ENCODE results near the gene ABCA3. TPM values are rescaled to one million over a fixed set of nuclear protein-coding genes. Genes with fewer than 3 reads are reported as not detected.
"Not testable (repeated sequence)": the region's sequence is repeated elsewhere in the genome, so short reads cannot be mapped to it uniquely, and the experiment has no call there.

The ABCA3 gene
- total RNA-seq, 1 experiment from 2014 or later = not detected

DNA sequence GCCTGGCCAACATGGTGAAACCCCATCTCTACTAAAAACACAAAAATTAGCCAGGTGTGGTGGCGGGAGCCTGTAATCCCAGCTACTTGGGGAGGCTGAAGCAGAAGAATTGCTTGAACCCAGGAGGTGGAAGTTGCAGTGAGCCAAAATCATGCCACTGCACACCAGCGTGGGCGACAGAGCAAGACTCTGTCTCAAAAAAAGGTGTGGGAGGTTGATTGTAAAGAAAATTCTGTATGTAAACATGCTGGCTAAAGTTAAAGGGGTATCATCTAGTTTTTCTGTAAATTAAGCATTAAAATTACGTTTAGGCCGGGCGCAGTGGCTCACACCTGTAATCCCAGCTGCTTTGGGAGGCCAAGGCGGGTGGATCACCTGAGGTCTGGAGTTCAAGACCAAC lies 82.0 kb downstream of the ABCA3 start:
- not testable (repeated sequence) for DNase-seq (ENCODE audit: low read depth in 1 of 2, low spot score in 2 of 2); H3K4me1 ChIP-seq (replicated peaks); H3K9me3 ChIP-seq (replicated peaks); H3K4me3 ChIP-seq; H3K27ac ChIP-seq; H3K27me3 ChIP-seq (replicated peaks)
- peaks cover 100% of the 10 kb centered on the region for H3K36me3 ChIP-seq

DNA sequence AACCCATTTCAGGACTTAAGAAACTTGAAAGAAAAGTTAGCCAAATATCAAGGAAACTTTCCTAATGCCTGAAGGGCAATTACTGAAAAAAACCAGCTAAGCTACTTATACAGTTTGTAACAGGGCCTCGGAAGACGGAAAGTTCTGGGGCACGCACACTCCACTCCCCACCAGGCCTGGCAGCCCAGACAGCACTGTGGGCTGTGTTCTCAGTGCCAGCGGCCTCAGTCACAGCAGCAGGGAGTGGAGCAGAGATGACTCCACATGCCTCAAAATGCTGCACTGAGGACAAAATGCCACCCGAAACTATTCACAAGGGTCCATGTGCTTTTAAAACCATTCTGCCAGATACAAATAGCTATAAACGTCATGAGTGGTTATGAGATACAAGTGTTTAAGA lies 82.8 kb downstream of the ABCA3 start:
- peaks cover 98% of the 10 kb centered on the region for H3K36me3 ChIP-seq
- DNase-seq (ENCODE audit: low read depth in 1 of 2, low spot score in 2 of 2) = no peak
- no peak overlapping the region for H3K27ac ChIP-seq
- no peak overlapping the region for H3K4me3 ChIP-seq
- no peaks in the 10 kb centered on the region for H3K27me3 ChIP-seq (replicated peaks)
- no peaks in the 10 kb centered on the region for H3K9me3 ChIP-seq (replicated peaks)
- H3K4me1 ChIP-seq (replicated peaks) = no peaks in the 10 kb centered on the region; the same call in 1 of the 2 replicates

DNA sequence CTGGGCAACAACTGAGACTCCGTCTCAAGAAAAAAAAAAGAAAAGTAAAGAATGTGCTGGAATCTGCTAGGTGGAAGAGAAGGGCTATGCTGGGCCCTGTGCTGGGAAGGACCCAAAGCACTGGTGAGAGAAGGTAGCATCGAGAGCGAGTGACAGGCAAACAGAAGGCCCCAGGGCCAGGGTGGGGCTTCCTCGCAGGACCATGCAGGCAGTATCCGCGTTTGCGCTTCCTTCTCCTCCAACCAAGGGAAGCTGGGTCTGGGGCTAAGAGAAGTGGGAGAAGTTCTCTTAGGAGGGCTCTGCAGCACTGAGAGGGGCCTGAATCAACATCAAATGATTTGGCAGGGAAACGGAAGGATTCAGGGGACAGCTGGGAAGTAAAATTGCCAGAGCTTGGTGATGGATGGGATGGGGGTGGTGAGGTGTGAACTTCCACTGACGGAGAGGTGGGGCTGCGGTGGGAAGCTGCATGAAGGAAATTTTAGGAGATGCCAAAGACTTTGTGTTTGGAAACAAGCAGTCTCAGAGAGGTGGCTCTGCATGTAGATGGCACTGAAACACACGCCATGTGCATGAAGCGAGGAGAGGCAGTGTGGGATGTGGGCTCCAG lies 83.9 kb downstream of the ABCA3 start:
- Histone ChIP-seq H3K4me1 (replicated peaks) (peaks cover 8% of the 10 kb centered on the region), H3K27me3 (replicated peaks) (no peaks in the 10 kb centered on the region), H3K27ac (no peak overlapping the region), H3K36me3 (peaks cover 98% of the 10 kb centered on the region), H3K4me3 (no peak overlapping the region), H3K9me3 (replicated peaks) (no peaks in the 10 kb centered on the region)
- no peak for DNase-seq (ENCODE audit: low read depth in 1 of 2, low spot score in 2 of 2)

DNA sequence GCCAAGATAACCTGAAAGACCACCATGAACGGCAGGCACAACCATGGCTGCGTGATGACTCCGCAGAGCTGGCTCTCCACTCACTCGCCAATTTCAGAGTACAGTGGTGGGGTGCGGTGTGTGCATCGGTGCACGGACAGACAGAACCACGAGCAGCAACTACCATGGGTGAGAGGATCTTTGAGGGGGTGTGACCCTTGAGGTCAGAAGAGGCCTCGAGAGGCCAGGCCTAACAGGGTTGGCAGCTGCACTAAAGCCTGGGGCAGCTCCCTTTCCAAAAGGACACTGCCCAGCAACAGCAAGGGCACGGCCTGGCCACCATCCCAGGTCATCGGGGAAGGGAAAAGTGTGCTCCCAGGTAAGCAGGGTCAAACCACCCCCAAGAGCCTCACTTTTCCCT lies 87.2 kb downstream of the ABCA3 start:
- H3K4me3 ChIP-seq = no peak overlapping the region
- peaks cover 77% of the 10 kb centered on the region for H3K36me3 ChIP-seq
- no peaks in the 10 kb centered on the region for H3K9me3 ChIP-seq (replicated peaks)
- H3K27me3 ChIP-seq (replicated peaks) = no peaks in the 10 kb centered on the region
- H3K4me1 ChIP-seq (replicated peaks) = peaks cover 13% of the 10 kb centered on the region
- no peak overlapping the region for H3K27ac ChIP-seq
- DNase-seq (ENCODE audit: low read depth in 1 of 2, low spot score in 2 of 2) = no peak

DNA sequence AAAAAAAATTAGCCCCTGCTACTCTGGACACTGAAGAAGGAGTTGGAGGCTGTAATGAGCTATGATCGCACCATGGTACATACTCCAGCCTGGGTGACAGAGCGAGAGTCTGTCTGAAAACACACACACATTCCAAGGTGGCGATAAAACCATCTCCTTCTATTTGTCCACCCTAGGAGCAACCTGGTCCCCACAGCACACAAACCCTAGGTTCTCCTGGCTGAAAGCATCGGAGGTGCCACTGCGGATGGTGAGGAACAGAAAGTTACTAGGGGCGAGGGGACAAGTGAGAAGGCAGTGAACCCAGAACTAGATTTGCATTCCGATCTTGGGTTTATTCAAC lies 87.8 kb downstream of the ABCA3 start:
- DNase-seq (ENCODE audit: low read depth in 1 of 2, low spot score in 2 of 2) = no peak
- Histone ChIP-seq H3K9me3 (replicated peaks) (no peaks in the 10 kb centered on the region), H3K4me3 (no peak overlapping the region), H3K27me3 (replicated peaks) (no peaks in the 10 kb centered on the region), H3K36me3 (peaks cover 76% of the 10 kb centered on the region), H3K27ac (no peak overlapping the region), H3K4me1 (replicated peaks) (peaks cover 13% of the 10 kb centered on the region)

DNA sequence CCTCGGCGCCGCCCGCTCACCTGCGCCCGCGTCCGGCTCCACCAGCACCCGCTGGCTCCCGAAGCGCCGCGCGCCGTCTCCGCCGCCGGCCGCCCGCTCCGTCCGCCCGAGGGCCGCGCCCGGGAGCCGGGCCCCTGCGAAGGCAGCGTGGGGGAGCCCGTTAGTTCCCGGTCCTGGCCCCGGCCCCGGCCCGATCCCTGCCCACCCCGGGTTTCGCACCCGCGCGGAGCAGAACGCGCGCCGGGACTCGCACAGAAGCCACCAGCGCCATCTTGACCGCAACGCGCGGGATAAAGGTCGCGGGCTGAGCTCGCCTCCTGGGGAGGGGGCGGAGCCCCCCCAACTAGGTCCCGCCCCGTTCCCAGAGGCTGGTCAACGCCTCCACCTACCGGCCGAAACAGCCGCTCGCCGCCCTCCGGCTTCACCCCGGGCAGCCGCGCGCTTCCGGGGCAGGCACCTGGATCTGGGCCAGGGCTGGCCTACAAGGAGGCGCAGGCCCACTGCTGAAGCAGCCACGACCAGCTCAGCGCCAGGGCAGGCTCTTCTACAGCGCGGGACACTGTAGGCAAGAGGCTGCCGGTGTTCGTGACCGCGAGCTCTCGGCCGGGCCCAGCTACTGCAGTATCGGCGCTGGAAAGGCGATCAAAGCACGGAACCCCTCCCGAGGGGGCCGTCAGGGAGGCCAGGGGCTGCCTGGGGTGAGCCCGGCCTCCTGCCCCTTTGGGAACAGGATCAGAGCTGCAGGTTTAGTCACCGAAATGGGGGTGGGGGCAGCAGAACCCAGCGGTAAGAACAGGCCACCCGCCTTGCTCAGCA lies 89.0 kb downstream of the ABCA3 start, which contains the start of gene ECI1:
Gene ECI1, minus strand, starts transcription at position 292 of the 816 bp plus-strand sequence. Its CDS starts 21 bp downstream, at position 271.
- H3K9me3 ChIP-seq (replicated peaks) = no peaks in the 10 kb centered on the region
- H3K4me3 ChIP-seq = peak within 1 kb of the TSS; percentile 76
- H3K27me3 ChIP-seq (replicated peaks) = no peaks in the 10 kb centered on the region
- peak; percentile 97 to 98 for DNase-seq (ENCODE audit: low read depth in 1 of 2, low spot score in 2 of 2)
- H3K36me3 ChIP-seq = peaks cover 73% of the 10 kb centered on the region
- H3K4me1 ChIP-seq (replicated peaks) = peaks cover 13% of the 10 kb centered on the region
- peak within 1 kb of the TSS; percentile 31 for H3K27ac ChIP-seq

DNA sequence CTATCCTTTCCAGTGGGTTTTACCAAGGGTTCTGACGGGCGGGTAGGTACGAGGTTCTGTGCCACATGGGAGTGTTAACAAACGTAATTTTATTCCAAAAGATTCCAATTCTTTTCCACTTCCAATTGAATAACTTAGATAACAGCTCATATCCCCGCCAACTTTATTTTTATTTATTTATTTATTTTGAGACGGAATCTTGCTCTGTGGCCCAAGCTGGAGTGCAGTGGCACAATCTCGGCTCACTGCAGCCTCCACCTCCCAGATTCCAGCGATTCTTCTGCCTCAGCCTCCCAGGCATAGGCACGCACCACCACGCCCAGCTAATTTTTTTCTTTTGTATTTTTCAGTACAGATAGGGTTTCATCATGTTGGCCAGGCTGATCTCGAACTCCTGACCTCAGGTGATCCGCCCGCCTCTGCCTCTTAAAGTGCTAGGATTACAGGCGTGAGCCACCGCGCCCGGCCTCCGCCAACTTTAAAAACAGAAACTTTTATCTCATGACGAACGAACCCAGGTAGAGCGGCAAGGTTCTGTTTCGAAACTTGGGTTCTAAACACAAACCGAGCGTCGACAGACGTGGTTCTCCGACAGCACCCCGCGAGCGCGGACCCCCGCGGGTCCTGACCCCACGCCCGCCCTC lies 89.8 kb downstream of the ABCA3 start:
- Histone ChIP-seq H3K27ac (peak overlapping the region; percentile 31), H3K4me3 (peak overlapping the region; percentile 76), H3K36me3 (peaks cover 73% of the 10 kb centered on the region), H3K9me3 (replicated peaks) (no peaks in the 10 kb centered on the region), H3K27me3 (replicated peaks) (no peaks in the 10 kb centered on the region), H3K4me1 (replicated peaks) (peaks cover 13% of the 10 kb centered on the region)
- DNase-seq (ENCODE audit: low read depth in 1 of 2, low spot score in 2 of 2) = peak; percentile 38 to 47

DNA sequence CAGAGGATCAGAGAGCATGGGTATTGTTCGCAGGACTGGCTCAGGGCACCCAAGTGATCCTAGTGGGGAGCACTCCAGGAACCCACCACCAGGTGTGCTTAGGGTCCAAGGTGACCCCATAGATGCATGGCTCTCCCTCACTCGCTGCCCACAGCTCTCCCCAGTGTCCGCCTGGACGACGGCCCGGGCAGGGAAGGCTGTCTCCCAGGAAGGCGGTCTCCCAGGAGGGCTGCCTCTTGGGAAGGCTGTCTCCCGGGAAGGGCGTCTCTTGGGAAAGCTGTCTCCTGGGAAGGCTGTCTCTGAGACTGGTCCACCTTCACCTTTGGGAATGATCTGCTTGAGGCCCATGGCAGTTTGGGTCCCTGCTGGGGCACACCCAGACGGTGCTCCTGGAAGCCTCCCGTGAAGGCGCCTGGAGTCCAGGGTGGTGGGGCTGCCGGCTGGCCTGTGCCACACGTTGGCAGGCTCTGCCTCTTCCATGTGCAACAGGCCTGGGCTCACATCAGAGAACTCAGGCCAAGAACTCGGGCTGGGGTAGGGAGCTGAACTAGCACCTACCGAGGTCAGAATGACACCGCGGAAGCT lies 94.1 kb downstream of the ABCA3 start:
- Histone ChIP-seq H3K36me3 (peaks cover 76% of the 10 kb centered on the region), H3K4me3 (no peak overlapping the region), H3K9me3 (replicated peaks) (no peaks in the 10 kb centered on the region), H3K27ac (no peak overlapping the region), H3K4me1 (replicated peaks) (peaks cover 4% of the 10 kb centered on the region), H3K27me3 (replicated peaks) (no peaks in the 10 kb centered on the region)
- no peak for DNase-seq (ENCODE audit: low read depth in 1 of 2, low spot score in 2 of 2)

DNA sequence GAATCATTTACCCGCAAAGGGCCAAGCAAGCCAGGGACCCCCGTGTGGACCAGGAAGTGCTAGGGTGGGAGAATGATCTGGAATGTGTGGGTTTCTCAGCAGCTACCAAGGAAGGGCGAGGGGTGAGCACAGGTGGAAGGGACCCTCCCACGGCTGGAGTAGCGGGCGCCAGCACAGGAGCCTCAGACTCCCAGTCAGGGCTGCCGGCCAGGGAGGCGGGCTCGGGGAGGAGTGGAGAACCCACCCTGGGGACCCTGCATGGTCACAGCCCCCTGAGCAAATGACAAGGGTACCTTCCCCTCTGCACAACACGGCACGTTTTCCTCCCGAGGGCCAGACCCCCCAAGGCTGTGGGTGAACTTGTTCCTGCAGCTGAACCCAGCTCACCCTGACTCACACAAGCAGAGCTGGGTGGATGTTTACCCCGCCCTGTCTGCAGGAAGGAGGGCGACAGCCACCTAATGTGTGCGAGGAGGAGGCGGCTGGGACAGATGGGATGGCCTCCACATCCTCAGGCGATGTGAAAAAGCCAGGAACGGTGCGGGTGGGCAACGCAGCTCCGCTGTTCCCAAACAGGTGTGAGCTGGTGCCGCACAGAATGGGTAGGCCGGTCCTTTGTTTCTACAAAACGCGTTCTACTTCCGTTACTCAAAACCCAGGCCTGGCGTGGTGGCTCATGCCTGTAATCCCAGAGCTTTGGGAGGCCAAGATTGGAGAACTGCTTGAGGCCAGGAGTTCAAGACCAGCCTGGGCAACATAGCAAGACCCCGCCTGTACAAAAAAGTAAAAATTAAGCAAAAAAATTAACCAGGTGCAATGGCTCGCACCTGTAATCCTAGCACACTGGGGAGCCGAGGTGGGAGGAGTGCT lies 95.4 kb downstream of the ABCA3 start:
- Histone ChIP-seq H3K27me3 (replicated peaks) (no peaks in the 10 kb centered on the region), H3K4me3 (no peak overlapping the region), H3K4me1 (replicated peaks) (peaks cover under 1% of the 10 kb centered on the region), H3K36me3 (peaks cover 76% of the 10 kb centered on the region), H3K27ac (no peak overlapping the region), H3K9me3 (replicated peaks) (no peaks in the 10 kb centered on the region)
- no peak for DNase-seq (ENCODE audit: low read depth in 1 of 2, low spot score in 2 of 2)

DNA sequence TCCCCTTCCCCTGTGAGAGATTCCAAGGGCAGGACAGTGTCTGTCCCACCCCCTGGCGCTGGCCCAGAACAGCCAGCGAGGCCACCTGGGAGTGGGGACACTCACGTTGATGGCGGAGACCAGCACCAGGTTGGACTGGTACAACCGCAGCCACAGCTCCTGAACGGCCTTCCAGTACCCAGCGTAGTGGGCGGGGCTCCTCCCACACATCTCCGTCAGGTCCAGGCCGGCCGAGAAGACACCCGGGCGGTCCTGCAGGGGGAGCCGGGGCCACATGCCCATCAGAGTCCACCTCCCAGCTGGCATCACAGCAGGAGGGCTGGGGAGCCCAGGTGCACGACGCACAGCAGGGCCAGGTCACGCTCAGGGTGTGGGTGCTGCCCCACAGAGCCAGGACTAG lies 96.2 kb downstream of the ABCA3 start:
- no peak overlapping the region for H3K27ac ChIP-seq
- H3K36me3 ChIP-seq = peaks cover 81% of the 10 kb centered on the region
- H3K27me3 ChIP-seq (replicated peaks) = no peaks in the 10 kb centered on the region
- H3K4me1 ChIP-seq (replicated peaks) = no peaks in the 10 kb centered on the region
- H3K9me3 ChIP-seq (replicated peaks) = no peaks in the 10 kb centered on the region
- DNase-seq (ENCODE audit: low read depth in 1 of 2, low spot score in 2 of 2) = peak in 1 of 2 experiments; percentile 54
- no peak overlapping the region for H3K4me3 ChIP-seq

DNA sequence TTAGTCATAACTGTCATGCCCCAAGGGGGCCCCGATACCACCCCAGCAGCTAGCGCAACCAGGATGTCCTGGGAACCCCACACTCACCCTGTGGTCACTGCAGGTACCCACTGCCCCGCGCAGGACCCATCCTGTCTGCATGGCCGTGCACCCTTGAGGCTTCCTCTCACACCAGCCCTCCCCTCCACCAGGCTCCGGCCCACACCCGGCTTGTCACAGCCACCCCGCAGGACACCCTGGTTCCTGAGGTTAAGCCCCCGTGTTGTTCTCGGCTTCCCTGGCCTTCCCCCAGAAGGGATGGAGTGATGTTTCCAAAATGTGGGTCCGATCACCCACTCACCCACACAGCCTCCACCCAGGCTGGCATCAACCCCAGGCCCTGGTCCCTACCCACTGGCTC lies 96.7 kb downstream of the ABCA3 start:
- no peaks in the 10 kb centered on the region for H3K9me3 ChIP-seq (replicated peaks)
- H3K36me3 ChIP-seq = peaks cover 78% of the 10 kb centered on the region
- no peaks in the 10 kb centered on the region for H3K27me3 ChIP-seq (replicated peaks)
- no peak overlapping the region for H3K27ac ChIP-seq
- no peaks in the 10 kb centered on the region for H3K4me1 ChIP-seq (replicated peaks)
- DNase-seq (ENCODE audit: low read depth in 1 of 2, low spot score in 2 of 2) = no peak
- H3K4me3 ChIP-seq = no peak overlapping the region

DNA sequence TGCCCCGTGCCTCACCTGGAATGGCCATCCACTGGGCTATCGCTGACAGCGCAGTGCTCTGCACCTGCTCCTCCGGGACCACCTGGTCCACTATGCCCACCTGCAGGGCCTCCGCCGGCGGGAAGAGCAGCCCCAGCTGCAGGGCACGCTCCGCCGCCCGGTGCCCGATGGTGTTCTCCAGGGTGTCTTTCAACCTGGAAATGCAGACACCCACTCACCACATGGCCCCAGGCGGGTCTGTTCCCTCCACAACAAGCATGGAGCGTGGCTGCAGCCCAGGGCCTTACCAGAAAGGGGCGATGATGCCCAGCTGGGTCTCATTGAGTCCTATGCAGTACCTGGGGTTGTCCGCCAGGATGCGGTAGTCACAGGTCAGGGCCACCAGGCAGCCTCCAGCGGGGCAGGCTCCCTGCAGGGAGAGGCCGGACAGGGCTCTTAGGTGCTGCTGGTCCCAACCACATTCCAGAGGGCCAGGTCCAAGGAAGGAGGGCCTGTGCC lies 97.4 kb downstream of the ABCA3 start:
- no peaks in the 10 kb centered on the region for H3K9me3 ChIP-seq (replicated peaks)
- H3K27me3 ChIP-seq (replicated peaks) = no peaks in the 10 kb centered on the region
- H3K4me1 ChIP-seq (replicated peaks) = no peaks in the 10 kb centered on the region
- no peak overlapping the region for H3K4me3 ChIP-seq
- no peak for DNase-seq (ENCODE audit: low read depth in 1 of 2, low spot score in 2 of 2)
- no peak overlapping the region for H3K27ac ChIP-seq
- peaks cover 79% of the 10 kb centered on the region for H3K36me3 ChIP-seq

DNA sequence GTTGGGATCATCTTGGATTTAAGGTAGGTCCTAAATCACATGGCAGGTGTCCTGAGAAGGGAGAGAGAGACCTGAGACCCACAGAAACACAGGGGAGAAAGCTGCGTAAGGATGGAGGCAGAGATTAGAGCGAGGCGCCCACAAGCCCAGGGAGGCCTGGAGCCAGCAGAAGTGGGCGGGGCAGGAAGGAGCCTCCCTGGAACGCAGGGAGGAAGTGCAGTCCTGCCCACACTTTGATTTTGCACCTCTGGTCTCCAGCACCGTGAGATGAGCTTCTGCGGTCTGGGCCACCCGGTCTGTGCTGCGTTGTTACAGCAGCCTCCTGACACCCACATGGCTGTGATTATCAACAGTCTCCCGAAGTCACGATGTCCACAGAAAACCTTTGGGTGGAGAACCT lies 97.9 kb downstream of the ABCA3 start:
- Histone ChIP-seq H3K4me3 (no peak overlapping the region), H3K36me3 (peaks cover 80% of the 10 kb centered on the region), H3K27me3 (replicated peaks) (no peaks in the 10 kb centered on the region), H3K4me1 (replicated peaks) (no peaks in the 10 kb centered on the region), H3K27ac (no peak overlapping the region), H3K9me3 (replicated peaks) (no peaks in the 10 kb centered on the region)
- DNase-seq (ENCODE audit: low read depth in 1 of 2, low spot score in 2 of 2) = no peak
